Tibial artery (tissue), 4 donors: Measurements from ENCODE around the gene ABHD5.

ENCODE experiments used
- DNase-seq, 2 donors: peaks; one replicate each; pipeline ENCODE4 v3.0.0-alpha.2; 2019
- H3K27ac ChIP-seq, 2 donors: fragments of 200-600 bp; sonication (generic) in 1 of 2; 1 replicate in 1 of 2; 2 replicates in 1 of 2; pipeline ENCODE4 v1.5.1; 2018 to 2019; ENCODE audit warnings: mild to moderate bottlenecking in 1 of 2
- H3K27me3 ChIP-seq, 2 donors: fragments of 200-600 bp; sonication (generic) in 1 of 2; one replicate each; pipeline versions ENCODE4 v1.5.1 to v1.6.0; 2016 to 2019
- H3K36me3 ChIP-seq, 3 donors: fragments of 200-600 bp; sonication (generic) in 2 of 3; one replicate each; pipeline ENCODE4 v1.5.1; 2016 to 2019; ENCODE audit warnings: mild to moderate bottlenecking in 2 of 3
- H3K4me1 ChIP-seq, 4 donors: fragments of 200-600 bp; sonication (generic) in 2 of 4; 1 replicate in 3 of 4; 2 replicates in 1 of 4; pipeline ENCODE4 v1.5.1; 2016 to 2019
- H3K4me3 ChIP-seq, 2 donors: fragments of 200-600 bp; sonication (generic) in 1 of 2; 1 replicate in 1 of 2; 2 replicates in 1 of 2; pipeline ENCODE4 v1.5.1; 2018 to 2019; ENCODE audit warnings: mild to moderate bottlenecking in 2 of 2
- H3K9me3 ChIP-seq, 3 donors: fragments of 200-600 bp; sonication (generic) in 1 of 3; one replicate each; pipeline ENCODE4 v1.5.1; 2016 to 2019
- intact Hi-C: fragments of 100-400 bp; cut with DNase I; formaldehyde crosslinking; loops from one replicate; pipeline ENCODE4 v1.15.0; 2023; ENCODE audit warnings: low total_unique reads
- TF ChIP-seq, protein P1 (sequence below), 2 experiments: fragments of 200-600 bp in 1 of 2; fragments of 450-650 bp in 1 of 2; IDR thresholded peaks; one replicate each; pipeline ENCODE4 v1.5.1; 2017 to 2019; ENCODE audit warnings: antibody characterized with exemption in 2 of 2, mild to moderate bottlenecking in 1 of 2, moderate library complexity in 1 of 2

The ABHD5 gene

DNA sequence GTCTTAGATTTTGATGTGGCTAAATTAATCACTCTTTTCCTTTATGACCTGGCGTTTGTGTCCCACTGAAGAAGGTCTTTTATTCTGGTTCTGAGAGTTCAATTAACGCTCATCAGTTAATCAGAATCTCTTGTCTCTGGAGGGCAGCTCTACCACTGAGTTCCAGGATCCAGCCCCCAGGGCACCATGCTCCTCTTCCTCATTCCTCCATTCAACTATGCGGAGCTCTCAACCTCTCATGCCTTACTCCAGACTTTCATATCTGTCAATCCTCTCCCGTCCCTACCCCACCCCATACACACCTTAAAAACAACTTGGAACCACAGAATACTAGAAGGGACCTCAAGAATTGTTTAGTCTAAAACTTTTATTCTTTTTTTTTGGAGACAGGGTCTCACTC lies 4.8 kb upstream of the ABHD5 start:
- Histone ChIP-seq H3K4me1 (peaks cover 0 to 8% (median 7%) of the 10 kb centered on the region in 4 donors), H3K27ac (no peak overlapping the region), H3K27me3 (no peaks in the 10 kb centered on the region), H3K9me3 (no peaks in the 10 kb centered on the region), H3K4me3 (no peak overlapping the region), H3K36me3 (no peaks in the 10 kb centered on the region)
- DNase-seq, result no peak
- TF ChIP-seq, protein P1, sequence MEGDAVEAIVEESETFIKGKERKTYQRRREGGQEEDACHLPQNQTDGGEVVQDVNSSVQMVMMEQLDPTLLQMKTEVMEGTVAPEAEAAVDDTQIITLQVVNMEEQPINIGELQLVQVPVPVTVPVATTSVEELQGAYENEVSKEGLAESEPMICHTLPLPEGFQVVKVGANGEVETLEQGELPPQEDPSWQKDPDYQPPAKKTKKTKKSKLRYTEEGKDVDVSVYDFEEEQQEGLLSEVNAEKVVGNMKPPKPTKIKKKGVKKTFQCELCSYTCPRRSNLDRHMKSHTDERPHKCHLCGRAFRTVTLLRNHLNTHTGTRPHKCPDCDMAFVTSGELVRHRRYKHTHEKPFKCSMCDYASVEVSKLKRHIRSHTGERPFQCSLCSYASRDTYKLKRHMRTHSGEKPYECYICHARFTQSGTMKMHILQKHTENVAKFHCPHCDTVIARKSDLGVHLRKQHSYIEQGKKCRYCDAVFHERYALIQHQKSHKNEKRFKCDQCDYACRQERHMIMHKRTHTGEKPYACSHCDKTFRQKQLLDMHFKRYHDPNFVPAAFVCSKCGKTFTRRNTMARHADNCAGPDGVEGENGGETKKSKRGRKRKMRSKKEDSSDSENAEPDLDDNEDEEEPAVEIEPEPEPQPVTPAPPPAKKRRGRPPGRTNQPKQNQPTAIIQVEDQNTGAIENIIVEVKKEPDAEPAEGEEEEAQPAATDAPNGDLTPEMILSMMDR (IDR thresholded peaks at IDR 0.05), result no peak
- intact Hi-C loops, result no loop called here

DNA sequence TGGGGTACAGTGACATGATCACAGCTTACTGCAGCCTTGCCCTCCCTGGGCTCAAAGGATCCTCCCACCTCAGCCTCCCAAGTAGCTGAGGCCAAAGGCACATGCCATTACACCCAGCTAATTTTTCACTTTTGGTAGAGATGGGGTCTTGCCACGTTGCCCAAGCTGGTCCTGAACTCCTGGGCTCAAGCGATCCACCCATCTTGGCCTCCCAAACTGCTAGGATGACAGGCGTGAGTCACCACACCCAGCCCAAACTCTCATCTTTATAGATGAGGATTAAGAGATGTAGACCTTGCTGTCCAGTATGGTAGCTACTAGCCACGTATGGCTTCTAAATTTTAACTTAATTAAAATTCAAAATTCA lies 4.4 kb upstream of the ABHD5 start:
- TF ChIP-seq, protein P1 (IDR thresholded peaks at IDR 0.05), result no peak
- H3K27me3 ChIP-seq, result no peaks in the 10 kb centered on the region
- intact Hi-C loops, result no loop called here
- no peak overlapping the region for H3K27ac ChIP-seq
- no peak overlapping the region for H3K4me3 ChIP-seq
- H3K36me3 ChIP-seq, result no peaks in the 10 kb centered on the region
- H3K9me3 ChIP-seq, result no peaks in the 10 kb centered on the region
- H3K4me1 ChIP-seq, result peaks cover 0 to 8% (median 7%) of the 10 kb centered on the region in 4 donors
- DNase-seq, result no peak

DNA sequence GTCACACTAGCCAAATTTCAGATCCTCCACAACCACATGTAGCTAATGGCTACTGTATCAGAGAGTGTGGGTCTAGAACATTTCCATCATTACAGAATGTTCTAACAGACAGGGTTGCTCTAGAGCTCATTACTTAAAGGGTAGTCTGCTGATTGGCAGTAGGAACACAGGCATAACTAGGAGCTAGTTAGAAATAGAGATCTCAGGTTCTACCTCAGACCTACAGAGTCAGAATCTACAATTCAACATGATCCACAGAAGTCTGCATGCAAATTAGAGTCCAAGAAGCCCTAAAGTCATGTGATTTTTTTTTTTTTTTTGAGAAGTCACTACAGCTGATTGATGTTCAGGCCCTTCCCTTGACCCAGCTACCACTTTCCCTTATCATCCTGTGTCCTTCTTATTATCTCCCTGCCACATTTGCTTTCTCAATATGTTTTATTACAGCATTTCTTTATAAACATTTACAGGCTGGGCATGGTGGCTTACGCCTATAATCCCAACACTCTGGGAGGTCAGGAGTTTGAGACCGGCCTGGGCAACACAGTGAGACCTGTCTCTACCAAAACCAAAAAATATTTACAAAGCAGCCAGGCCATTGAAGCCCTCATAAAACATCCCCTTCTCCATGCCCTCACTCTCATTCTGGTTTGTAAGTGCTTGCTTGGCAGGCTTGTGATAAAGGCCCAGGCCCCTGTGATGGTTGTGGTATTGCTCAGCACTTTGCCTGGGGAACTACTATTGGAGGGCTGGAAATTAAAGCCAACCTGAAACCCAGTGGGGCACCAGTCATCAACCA lies 3.8 kb upstream of the ABHD5 start:
- Histone ChIP-seq H3K4me3 (no peak overlapping the region), H3K27me3 (no peaks in the 10 kb centered on the region), H3K9me3 (no peaks in the 10 kb centered on the region), H3K36me3 (no peaks in the 10 kb centered on the region), H3K4me1 (peaks cover 0 to 11% (median 8%) of the 10 kb centered on the region in 4 donors), H3K27ac (no peak overlapping the region)
- DNase-seq, result no peak
- TF ChIP-seq, protein P1 (IDR thresholded peaks at IDR 0.05), result no peak
- intact Hi-C loops, result no loop called here

DNA sequence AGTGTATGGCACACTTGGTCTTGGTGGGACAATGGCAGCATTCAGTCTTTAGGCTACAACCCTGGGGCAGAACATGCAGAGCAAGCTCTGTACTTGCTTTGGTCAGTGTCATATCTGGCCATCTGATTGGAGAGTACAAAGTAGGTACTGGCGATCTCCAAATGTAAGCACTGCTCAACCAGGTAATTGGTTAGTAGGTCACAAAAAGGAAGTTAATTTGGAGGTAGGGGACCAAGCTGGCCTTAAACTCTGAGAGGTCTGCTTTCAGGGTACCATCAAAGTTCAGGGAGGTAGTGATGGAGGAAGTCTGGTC lies 3.3 kb upstream of the ABHD5 start:
- H3K27me3 ChIP-seq, result no peaks in the 10 kb centered on the region
- no peaks in the 10 kb centered on the region for H3K36me3 ChIP-seq
- DNase-seq, result no peak
- TF ChIP-seq, protein P1 (IDR thresholded peaks at IDR 0.05), result no peak
- intact Hi-C loops, result no loop called here
- peaks cover 0 to 17% (median 10%) of the 10 kb centered on the region in 4 donors for H3K4me1 ChIP-seq
- no peak overlapping the region for H3K27ac ChIP-seq
- no peaks in the 10 kb centered on the region for H3K9me3 ChIP-seq
- no peak overlapping the region for H3K4me3 ChIP-seq

DNA sequence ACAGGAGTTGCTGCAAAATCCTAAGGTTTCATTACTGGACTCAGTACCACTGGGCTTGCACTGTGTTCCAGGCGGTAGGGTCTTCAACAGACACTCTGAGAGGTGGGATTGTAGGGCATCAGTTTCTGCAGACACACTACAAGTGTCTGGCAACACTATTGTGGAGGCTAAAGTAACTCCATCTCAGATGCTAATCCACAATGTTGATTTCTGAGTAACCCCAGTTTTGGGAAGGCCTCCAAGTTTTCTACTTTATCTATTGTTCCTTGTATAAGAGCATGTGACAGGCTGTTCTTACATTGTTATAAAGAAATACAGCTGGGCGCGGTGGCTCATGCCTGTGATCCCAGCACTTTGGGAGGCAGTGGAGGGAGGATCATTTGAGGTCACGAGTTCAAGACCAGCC lies 2.5 kb upstream of the ABHD5 start:
- Histone ChIP-seq H3K4me1 (peaks cover 0 to 23% (median 14%) of the 10 kb centered on the region in 4 donors), H3K9me3 (no peaks in the 10 kb centered on the region), H3K27ac (no peak overlapping the region), H3K4me3 (no peak overlapping the region), H3K27me3 (no peaks in the 10 kb centered on the region), H3K36me3 (no peaks in the 10 kb centered on the region)
- DNase-seq, result no peak
- TF ChIP-seq, protein P1 (IDR thresholded peaks at IDR 0.05), result no peak
- intact Hi-C loops, result no loop called here
